ENCODE data around the gene HSPA9.

The HSPA9 gene

DNA sequence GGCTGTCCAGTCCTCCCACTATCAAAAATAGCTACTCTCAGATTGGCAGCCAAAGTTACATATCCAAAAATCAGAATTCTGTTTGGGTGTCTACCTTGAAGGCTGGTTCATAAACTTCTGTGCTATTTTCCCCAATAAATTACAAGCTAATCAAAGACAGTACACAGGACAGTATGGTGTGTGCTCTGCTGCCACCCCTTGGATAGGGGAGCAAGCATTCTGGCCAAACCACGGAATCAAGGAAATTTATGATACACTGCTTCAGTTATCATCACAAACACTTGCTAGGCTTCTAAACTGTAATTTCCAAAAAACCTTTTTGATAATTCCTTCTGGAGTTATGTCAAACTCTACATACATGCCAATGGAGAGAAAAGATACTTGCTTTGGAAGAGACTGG lies 48.0 kb downstream of the HSPA9 start:
- TF ChIP-seq, protein P1, sequence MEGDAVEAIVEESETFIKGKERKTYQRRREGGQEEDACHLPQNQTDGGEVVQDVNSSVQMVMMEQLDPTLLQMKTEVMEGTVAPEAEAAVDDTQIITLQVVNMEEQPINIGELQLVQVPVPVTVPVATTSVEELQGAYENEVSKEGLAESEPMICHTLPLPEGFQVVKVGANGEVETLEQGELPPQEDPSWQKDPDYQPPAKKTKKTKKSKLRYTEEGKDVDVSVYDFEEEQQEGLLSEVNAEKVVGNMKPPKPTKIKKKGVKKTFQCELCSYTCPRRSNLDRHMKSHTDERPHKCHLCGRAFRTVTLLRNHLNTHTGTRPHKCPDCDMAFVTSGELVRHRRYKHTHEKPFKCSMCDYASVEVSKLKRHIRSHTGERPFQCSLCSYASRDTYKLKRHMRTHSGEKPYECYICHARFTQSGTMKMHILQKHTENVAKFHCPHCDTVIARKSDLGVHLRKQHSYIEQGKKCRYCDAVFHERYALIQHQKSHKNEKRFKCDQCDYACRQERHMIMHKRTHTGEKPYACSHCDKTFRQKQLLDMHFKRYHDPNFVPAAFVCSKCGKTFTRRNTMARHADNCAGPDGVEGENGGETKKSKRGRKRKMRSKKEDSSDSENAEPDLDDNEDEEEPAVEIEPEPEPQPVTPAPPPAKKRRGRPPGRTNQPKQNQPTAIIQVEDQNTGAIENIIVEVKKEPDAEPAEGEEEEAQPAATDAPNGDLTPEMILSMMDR (IDR thresholded peaks at IDR 0.05; ENCODE audit: extremely low read depth, insufficient read depth, missing control alignments), result no peak
- no peak for DNase-seq (ENCODE audit: low spot score)
- in situ Hi-C loops (cut with MboI; ENCODE audit: low pct_unique_long_range_greater_than_20kb, low sequenced_read_pairs, unreplicated experiment), result no loop called here

DNA sequence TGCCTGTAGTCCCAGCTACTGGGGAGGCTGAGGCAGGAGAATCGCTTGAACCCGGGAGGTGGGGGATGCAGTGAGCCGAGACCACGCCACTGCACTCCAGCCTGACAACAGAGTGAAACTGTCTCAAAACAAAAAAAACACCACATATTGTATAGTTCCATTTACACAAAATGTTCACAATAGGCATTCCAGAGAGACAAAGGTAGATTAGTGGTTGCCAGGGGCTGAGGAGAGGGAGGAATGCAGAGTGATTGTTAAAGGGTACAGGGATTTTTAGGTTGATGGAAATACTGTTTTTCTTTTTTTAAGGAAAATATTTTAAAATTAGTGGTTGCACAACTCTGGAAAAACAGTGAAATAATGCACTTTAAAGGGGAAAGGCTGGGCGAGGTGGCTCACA lies 51.8 kb downstream of the HSPA9 start:
- DNase-seq (ENCODE audit: low spot score), result no peak
- in situ Hi-C loops (cut with MboI; ENCODE audit: low pct_unique_long_range_greater_than_20kb, low sequenced_read_pairs, unreplicated experiment), result no loop called here
- TF ChIP-seq, protein P1 (IDR thresholded peaks at IDR 0.05; ENCODE audit: extremely low read depth, insufficient read depth, missing control alignments), result no peak

DNA sequence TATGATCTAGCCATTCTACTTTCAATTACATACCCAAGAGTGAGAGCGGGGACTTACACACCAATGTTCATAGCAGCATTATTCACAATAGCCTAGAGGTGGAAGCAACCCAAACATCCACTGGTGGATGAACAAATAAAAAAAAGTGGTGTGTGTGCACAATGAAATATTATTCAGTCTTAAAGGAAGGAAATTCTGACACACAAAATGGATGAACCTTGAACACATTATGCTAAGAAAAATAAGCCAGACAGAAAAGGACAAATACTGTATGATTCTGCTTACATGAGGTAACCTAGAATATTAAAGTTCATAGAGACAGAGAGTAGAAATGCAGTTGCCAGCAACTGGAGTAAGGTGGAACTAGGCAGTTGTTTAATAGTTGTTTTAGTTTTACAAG lies 54.2 kb downstream of the HSPA9 start:
- DNase-seq (ENCODE audit: low spot score), result no peak
- TF ChIP-seq, protein P1 (IDR thresholded peaks at IDR 0.05; ENCODE audit: extremely low read depth, insufficient read depth, missing control alignments), result no peak
- in situ Hi-C loops (cut with MboI; ENCODE audit: low pct_unique_long_range_greater_than_20kb, low sequenced_read_pairs, unreplicated experiment), result no loop called here

DNA sequence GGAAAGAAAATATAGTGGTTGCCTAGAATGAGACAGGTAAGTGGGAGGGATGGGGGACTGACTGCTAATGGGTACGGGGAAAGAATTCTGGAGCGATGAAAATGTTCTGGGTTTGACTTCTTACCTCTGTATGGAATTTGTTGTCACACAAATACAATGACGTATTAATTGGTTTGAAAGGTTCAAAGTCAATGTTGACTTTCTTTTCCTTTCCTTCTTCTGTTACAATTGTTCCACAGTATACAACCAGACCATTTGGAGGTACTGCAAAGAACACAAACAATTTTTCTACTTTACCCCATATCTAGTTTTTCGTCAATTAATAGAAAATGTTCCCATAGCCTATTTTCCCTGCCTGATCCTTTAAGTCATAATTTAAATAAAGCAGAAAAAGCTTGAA lies 57.8 kb downstream of the HSPA9 start:
- in situ Hi-C loops (cut with MboI; ENCODE audit: low pct_unique_long_range_greater_than_20kb, low sequenced_read_pairs, unreplicated experiment), result no loop called here

DNA sequence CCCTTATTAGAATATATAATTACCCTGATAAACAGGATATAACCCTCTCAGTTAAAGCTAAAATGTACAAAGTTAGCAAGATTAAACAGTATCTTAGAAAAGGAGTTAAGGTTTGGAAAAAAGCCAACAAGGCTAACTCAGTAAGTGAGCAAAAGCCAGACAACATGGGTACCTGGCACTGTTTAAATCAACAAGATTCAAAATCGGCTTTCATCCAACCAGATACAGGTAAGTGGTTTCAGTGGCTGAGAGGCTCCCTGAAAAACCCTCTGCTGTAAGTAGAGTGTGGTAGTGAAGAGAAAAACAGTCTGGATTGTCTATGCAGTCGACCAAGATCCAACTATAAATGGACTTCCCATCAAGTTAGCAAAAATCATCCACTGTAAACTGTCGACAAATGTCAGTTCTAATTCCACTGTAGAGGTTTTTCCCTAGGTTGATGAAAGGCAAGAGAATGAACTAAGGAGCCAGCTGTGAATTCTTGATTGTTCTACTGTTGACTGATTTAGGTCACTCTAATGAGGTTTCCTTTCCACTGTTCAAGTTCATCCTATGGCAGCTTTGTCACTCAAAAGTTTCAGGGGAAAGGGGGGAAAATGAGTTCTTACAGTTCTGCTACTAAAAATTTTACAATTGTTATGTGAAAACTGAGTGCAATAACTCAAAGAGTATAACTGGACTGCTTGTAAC lies 59.5 kb downstream of the HSPA9 start:
- DNase-seq (ENCODE audit: low spot score), result no peak
- TF ChIP-seq, protein P1 (IDR thresholded peaks at IDR 0.05; ENCODE audit: extremely low read depth, insufficient read depth, missing control alignments), result no peak
- in situ Hi-C loops (cut with MboI; ENCODE audit: low pct_unique_long_range_greater_than_20kb, low sequenced_read_pairs, unreplicated experiment), result no loop called here

More for the DNA sequence above, 57.8 kb downstream of the HSPA9 start:
- TF ChIP-seq, protein P1 (IDR thresholded peaks at IDR 0.05; ENCODE audit: extremely low read depth, insufficient read depth, missing control alignments), result no peak
- DNase-seq (ENCODE audit: low spot score), result no peak

DNA sequence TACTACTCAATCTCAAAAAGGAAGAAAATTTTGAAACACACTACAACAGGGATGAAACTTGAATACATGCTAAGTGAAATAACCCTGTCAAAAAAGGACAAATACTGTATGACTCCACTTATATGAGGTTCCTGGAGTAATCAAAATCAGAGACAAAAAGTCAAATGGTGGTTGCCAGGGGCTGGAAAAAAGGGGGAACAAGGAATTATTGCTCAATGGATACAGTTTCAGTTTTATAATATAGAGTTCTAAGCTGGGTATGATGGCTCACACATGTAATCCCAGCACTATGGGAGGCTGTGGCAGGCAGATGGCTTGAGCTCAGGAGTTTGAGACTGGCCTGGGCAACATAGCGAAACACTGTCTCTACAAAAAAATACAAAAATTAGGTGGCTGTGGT lies 61.2 kb downstream of the HSPA9 start:
- in situ Hi-C loops (cut with MboI; ENCODE audit: low pct_unique_long_range_greater_than_20kb, low sequenced_read_pairs, unreplicated experiment), result no loop called here
- DNase-seq (ENCODE audit: low spot score), result no peak
- TF ChIP-seq, protein P1 (IDR thresholded peaks at IDR 0.05; ENCODE audit: extremely low read depth, insufficient read depth, missing control alignments), result no peak

Data from GM13977 (cell line).